Measurements from ENCODE around the gene SND1. TPM values are rescaled to one million over a fixed set of nuclear protein-coding genes. Genes with fewer than 3 reads are reported as not detected.

Gene SND1
- total RNA-seq, 1 experiment from 2014 or later, result 218 TPM

DNA sequence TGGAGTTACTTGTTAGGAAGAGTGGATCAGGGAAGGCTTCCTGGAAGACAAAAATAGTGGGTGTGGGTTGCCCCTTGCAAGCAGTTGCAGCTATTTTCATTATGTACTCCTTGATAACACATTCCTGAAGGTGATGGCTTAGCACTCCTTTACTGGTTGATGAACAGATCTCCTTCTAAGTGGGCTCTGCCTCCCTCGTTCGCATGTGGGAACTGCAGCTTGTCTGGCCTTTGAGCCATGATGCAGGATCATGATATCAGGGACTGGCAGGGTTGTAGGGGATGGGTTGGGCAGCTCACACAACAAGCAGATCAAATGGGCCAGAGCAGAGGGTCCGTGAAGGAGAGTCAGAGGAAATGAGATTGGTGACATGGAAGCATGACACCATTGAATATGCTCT is 408.0 kb downstream of the SND1 start:
- no CpG with 5 or more reads among the region's 3 CpGs for WGBS (ENCODE audit: extremely low coverage, insufficient read length, low lambda C conversion rate)
- H3K9me3 Mint-ChIP-seq, result no peaks in the 10 kb centered on the region
- no peak overlapping the region for H2AFZ ChIP-seq (ENCODE audit: low read length)
- no peak overlapping the region for H2BK5ac ChIP-seq (ENCODE audit: insufficient read length, low read length)
- no peak overlapping the region for H4K8ac ChIP-seq (replicated peaks; ENCODE audit: insufficient read length, low read depth, low read length)
- H3K27me3 ChIP-seq (ENCODE audit: insufficient read depth, low read length), result no peaks in the 10 kb centered on the region
- DNase-seq, result no peak
- no peak overlapping the region for H3K4me2 ChIP-seq (ENCODE audit: insufficient read depth, insufficient read length, low read length)
- no peak overlapping the region for H3K27ac Mint-ChIP-seq
- peaks cover 20% of the 10 kb centered on the region in 2 experiments for H3K4me1 Mint-ChIP-seq
- no peak overlapping the region for H2AK5ac ChIP-seq (ENCODE audit: insufficient read length, low read length)
- no peak overlapping the region for H3K9ac ChIP-seq (ENCODE audit: extremely low read depth, insufficient read length, low read length)
- no peak overlapping the region for H2BK120ac ChIP-seq (ENCODE audit: low read depth, low read length, poor library complexity, severe bottlenecking)
- TF ChIP-seq, protein P1, sequence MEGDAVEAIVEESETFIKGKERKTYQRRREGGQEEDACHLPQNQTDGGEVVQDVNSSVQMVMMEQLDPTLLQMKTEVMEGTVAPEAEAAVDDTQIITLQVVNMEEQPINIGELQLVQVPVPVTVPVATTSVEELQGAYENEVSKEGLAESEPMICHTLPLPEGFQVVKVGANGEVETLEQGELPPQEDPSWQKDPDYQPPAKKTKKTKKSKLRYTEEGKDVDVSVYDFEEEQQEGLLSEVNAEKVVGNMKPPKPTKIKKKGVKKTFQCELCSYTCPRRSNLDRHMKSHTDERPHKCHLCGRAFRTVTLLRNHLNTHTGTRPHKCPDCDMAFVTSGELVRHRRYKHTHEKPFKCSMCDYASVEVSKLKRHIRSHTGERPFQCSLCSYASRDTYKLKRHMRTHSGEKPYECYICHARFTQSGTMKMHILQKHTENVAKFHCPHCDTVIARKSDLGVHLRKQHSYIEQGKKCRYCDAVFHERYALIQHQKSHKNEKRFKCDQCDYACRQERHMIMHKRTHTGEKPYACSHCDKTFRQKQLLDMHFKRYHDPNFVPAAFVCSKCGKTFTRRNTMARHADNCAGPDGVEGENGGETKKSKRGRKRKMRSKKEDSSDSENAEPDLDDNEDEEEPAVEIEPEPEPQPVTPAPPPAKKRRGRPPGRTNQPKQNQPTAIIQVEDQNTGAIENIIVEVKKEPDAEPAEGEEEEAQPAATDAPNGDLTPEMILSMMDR (conservative IDR thresholded peaks at IDR 0.05), result peak; percentile 28; the same call in 2 of the 3 replicates
- H2BK12ac ChIP-seq (ENCODE audit: insufficient read length, low read depth, low read length), result no peak overlapping the region
- H4K91ac ChIP-seq (ENCODE audit: insufficient read length, low read depth, low read length), result no peak overlapping the region
- H3K27me3 Mint-ChIP-seq (ENCODE audit: low read depth), result no peaks in the 10 kb centered on the region
- no peak overlapping the region for H3K23ac ChIP-seq (ENCODE audit: insufficient read length, low read depth, low read length)
- no peaks in the 10 kb centered on the region for H4K20me1 ChIP-seq (ENCODE audit: control insufficient read depth, insufficient read depth, insufficient read length)
- peaks cover 0 to 2% (median 0%) of the 10 kb centered on the region in 3 experiments; a peak in 4 of 7 replicates for H3K36me3 Mint-ChIP-seq (ENCODE audit: insufficient read depth in 1 of 3, low read depth in 3 of 3)
- no peaks in the 10 kb centered on the region for H3K23me2 ChIP-seq (ENCODE audit: insufficient read length, low read depth, low read length, poor library complexity, severe bottlenecking)
- H2BK20ac ChIP-seq (ENCODE audit: low read depth, low read length, poor library complexity, severe bottlenecking), result no peak overlapping the region
- no peaks in the 10 kb centered on the region for H3K79me1 ChIP-seq (ENCODE audit: insufficient read depth, low read depth, low read length, poor library complexity, severe bottlenecking)
- H3K14ac ChIP-seq (ENCODE audit: insufficient read depth, low read length), result no peak overlapping the region
- no peak overlapping the region for H4K5ac ChIP-seq (ENCODE audit: insufficient read length, low read depth, low read length)
- no peaks in the 10 kb centered on the region for H3K4me1 ChIP-seq (ENCODE audit: insufficient read depth, low read length)
- H3K79me2 ChIP-seq (ENCODE audit: insufficient read depth, low read length), result no peaks in the 10 kb centered on the region
- no peak overlapping the region for H3K4me3 Mint-ChIP-seq
- no peak overlapping the region for H3K4ac ChIP-seq (ENCODE audit: low read depth, low read length)
- H3T11ph ChIP-seq (ENCODE audit: low read length), result no peak overlapping the region
- no peak overlapping the region for H3K56ac ChIP-seq (ENCODE audit: insufficient read length, low read depth, low read length)
- H2BK15ac ChIP-seq (ENCODE audit: low read depth, low read length), result no peak overlapping the region
- H3K27ac ChIP-seq (ENCODE audit: insufficient read length, low read depth, low read length), result no peak overlapping the region
- H3K9me3 ChIP-seq (ENCODE audit: control insufficient read depth, low read depth, low read length), result no peaks in the 10 kb centered on the region
- H3K18ac ChIP-seq (ENCODE audit: insufficient read length, low read depth, low read length), result no peak overlapping the region

Measured in H9 (cell line).